ENCODE results near the gene CDK10. TPM values are rescaled to one million over a fixed set of nuclear protein-coding genes. Genes with fewer than 3 reads are reported as not detected.

The CDK10 gene
- polyA plus RNA-seq: 100 to 1,000 TPM; 100 to 239 (median 167) TPM
- long read RNA-seq, donor 1: 0 reads
- long read RNA-seq, donor 2, partial matches to known transcripts: 0 of 1 reads
- long read RNA-seq, donor 2, other reads (novel, unspliced or antisense): 0 of 1 reads
- long read RNA-seq, donor 3, partial matches to known transcripts: 36 of 37 reads
- long read RNA-seq, donor 3, other reads (novel, unspliced or antisense): 0 of 37 reads
- long read RNA-seq, donor 4: 0 reads
- long read RNA-seq, donor 5, partial matches to known transcripts: 55 of 55 reads
- long read RNA-seq, donor 5, other reads (novel, unspliced or antisense): 0 of 55 reads
- long read RNA-seq, donor 6, partial matches to known transcripts: 0 of 6 reads
- long read RNA-seq, donor 6, other reads (novel, unspliced or antisense): 0 of 6 reads
- long read RNA-seq, donor 7, partial matches to known transcripts: 0 of 2 reads
- long read RNA-seq, donor 7, other reads (novel, unspliced or antisense): 0 of 2 reads
- long read RNA-seq, donor 8: 0 reads
- long read RNA-seq, donor 9, partial matches to known transcripts: 0 of 1 reads
- long read RNA-seq, donor 9, other reads (novel, unspliced or antisense): 0 of 1 reads
- long read RNA-seq, donor 10, partial matches to known transcripts: 0 of 2 reads
- long read RNA-seq, donor 10, other reads (novel, unspliced or antisense): 0 of 2 reads

DNA sequence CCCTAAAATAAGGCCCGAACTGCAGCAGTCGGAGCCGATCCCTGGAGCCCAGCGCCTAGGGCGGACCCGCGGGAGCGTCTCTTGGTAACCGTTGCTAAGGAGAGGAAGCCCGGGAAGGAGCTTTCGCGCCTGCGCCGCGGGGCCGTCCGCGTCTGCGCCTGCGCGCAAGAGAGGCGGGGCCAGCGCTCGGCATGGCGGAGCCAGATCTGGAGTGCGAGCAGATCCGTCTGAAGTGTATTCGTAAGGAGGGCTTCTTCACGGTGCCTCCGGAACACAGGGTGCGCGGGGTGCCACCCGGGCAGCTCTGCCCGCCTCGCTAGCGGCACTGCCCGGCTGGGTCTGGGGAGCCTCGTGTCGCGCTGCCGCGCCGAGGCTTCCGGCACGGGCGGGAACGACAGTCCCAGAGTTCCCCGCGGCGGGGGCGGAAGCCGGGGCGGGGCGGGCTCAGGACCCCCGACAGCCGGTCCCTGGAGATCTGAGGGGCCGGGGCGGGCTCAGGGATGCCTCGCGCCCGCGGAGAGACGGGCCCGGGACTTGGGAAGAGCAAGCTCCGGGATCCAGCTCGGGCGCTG is at the start of gene CDK10:
CDK10 (plus strand) TSS at position 170 of the 572 bp plus-strand sequence; CDS start at position 192, 22 bp downstream.
- DNase-seq (peak; percentile 92 to 98), FAIRE-seq (no peak)
- Histone ChIP-seq H3K27ac (ENCODE audit: low read depth in 1 of 3, low read length in 2 of 3) (peak within 1 kb of the TSS; percentile 88 to 93 (median 93)), H3K36me3 (ENCODE audit: control insufficient read depth in 3 of 3, insufficient read depth in 2 of 3, low read depth in 1 of 3, low read length in 3 of 3) (peaks cover 0 to 48% (median 3%) of the 10 kb centered on the region in 3 donors), H3K9me3 (ENCODE audit: control insufficient read depth in 2 of 2, insufficient read depth in 1 of 2, low read depth in 1 of 2, low read length in 1 of 2) (peaks cover 0 to 15% of the 10 kb centered on the region in 2 donors), H3K27me3 (ENCODE audit: control insufficient read depth in 3 of 3, insufficient read depth in 3 of 3, low read length in 3 of 3) (no peaks in the 10 kb centered on the region), H3K4me3 (ENCODE audit: low read depth in 1 of 3, low read length in 3 of 3) (peak within 1 kb of the TSS; percentile 80 to 91 (median 80)), H3K4me1 (ENCODE audit: control insufficient read depth in 3 of 3, insufficient read depth in 2 of 3, low read depth in 1 of 3, low read length in 2 of 3) (peaks cover 5 to 21% (median 5%) of the 10 kb centered on the region in 3 donors)
- 0% methylated on average over 49 to 67 of the region's 67 CpGs for WGBS, 3 donors

DNA sequence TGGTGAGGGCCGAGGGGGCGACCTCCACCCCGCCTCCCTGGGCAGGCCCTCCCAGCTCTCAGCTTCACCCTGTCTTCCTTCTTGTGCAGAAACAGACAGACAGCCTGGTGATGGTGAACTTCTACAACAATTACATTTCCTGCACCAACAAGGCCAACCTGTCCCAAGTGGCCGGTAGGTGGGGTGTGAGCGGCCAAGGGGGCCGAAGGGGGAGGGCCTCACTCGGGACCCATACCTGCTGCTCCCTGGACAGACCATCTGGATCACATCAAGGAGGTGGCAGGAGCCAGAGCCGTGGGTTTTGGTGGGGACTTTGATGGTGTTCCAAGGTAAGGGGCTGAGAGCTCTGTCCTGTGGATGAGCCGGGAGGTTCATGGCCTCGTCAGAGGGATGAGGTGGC is 49.1 kb upstream of the CDK10 start:
- H3K9me3 ChIP-seq (ENCODE audit: control insufficient read depth in 2 of 2, insufficient read depth in 1 of 2, low read depth in 1 of 2, low read length in 1 of 2): no peaks in the 10 kb centered on the region
- no peak for FAIRE-seq
- no peaks in the 10 kb centered on the region for H3K27me3 ChIP-seq (ENCODE audit: control insufficient read depth in 3 of 3, insufficient read depth in 3 of 3, low read length in 3 of 3)
- 74 to 81% (median 76%) methylated on average over 10 of the region's 10 CpGs for WGBS, 3 donors
- no peak for DNase-seq
- H3K27ac ChIP-seq (ENCODE audit: low read depth in 1 of 3, low read length in 2 of 3): no peak overlapping the region
- H3K4me3 ChIP-seq (ENCODE audit: low read depth in 1 of 3, low read length in 3 of 3): no peak overlapping the region
- peaks cover 0 to 17% (median 2%) of the 10 kb centered on the region in 3 donors for H3K4me1 ChIP-seq (ENCODE audit: control insufficient read depth in 3 of 3, insufficient read depth in 2 of 3, low read depth in 1 of 3, low read length in 2 of 3)
- peaks cover 2 to 44% (median 9%) of the 10 kb centered on the region in 3 donors for H3K36me3 ChIP-seq (ENCODE audit: control insufficient read depth in 3 of 3, insufficient read depth in 2 of 3, low read depth in 1 of 3, low read length in 3 of 3)

GRCh38 chr16:89638455-89638854 is 48.0 kb upstream of the CDK10 start:
- 73 to 75% (median 74%) methylated on average over 8 to 10 of the region's 10 CpGs for WGBS, 3 donors
- DNase-seq: no peak
- Histone ChIP-seq H3K27ac (ENCODE audit: low read depth in 1 of 3, low read length in 2 of 3) (no peak overlapping the region), H3K4me3 (ENCODE audit: low read depth in 1 of 3, low read length in 3 of 3) (no peak overlapping the region), H3K36me3 (ENCODE audit: control insufficient read depth in 3 of 3, insufficient read depth in 2 of 3, low read depth in 1 of 3, low read length in 3 of 3) (peaks cover 2 to 43% (median 9%) of the 10 kb centered on the region in 3 donors), H3K9me3 (ENCODE audit: control insufficient read depth in 2 of 2, insufficient read depth in 1 of 2, low read depth in 1 of 2, low read length in 1 of 2) (no peaks in the 10 kb centered on the region), H3K27me3 (ENCODE audit: control insufficient read depth in 3 of 3, insufficient read depth in 3 of 3, low read length in 3 of 3) (no peaks in the 10 kb centered on the region), H3K4me1 (ENCODE audit: control insufficient read depth in 3 of 3, insufficient read depth in 2 of 3, low read depth in 1 of 3, low read length in 2 of 3) (peaks cover 0 to 6% (median 2%) of the 10 kb centered on the region in 3 donors)
- no peak for FAIRE-seq

DNA sequence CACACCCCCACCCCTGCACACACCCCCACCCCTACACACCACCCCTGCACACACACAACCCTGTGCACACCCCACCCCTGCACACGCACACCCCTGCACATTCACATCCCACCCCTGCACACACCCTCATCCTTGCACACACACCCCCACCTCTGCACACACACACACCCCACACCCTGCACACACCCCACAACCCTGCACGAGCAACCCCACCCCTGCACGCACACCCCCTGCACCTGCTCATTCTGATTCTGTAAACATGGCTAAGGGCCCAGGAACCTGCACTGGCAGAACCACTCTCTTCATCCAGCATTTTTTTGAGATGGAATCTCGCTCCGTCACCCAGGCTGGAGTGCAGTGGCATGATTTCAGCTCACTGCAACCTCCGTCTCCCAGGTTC is 47.1 kb upstream of the CDK10 start:
- DNase-seq (no peak), FAIRE-seq (no peak)
- H3K27ac ChIP-seq (ENCODE audit: low read depth in 1 of 3, low read length in 2 of 3): no peak overlapping the region
- peaks cover 2 to 46% (median 9%) of the 10 kb centered on the region in 3 donors for H3K36me3 ChIP-seq (ENCODE audit: control insufficient read depth in 3 of 3, insufficient read depth in 2 of 3, low read depth in 1 of 3, low read length in 3 of 3)
- no peak overlapping the region for H3K4me3 ChIP-seq (ENCODE audit: low read depth in 1 of 3, low read length in 3 of 3)
- H3K9me3 ChIP-seq (ENCODE audit: control insufficient read depth in 2 of 2, insufficient read depth in 1 of 2, low read depth in 1 of 2, low read length in 1 of 2): no peaks in the 10 kb centered on the region
- 40 to 71% (median 55%) methylated on average over 5 to 6 of the region's 6 CpGs for WGBS, 3 donors
- peaks cover 0 to 3% (median 0%) of the 10 kb centered on the region in 3 donors for H3K4me1 ChIP-seq (ENCODE audit: control insufficient read depth in 3 of 3, insufficient read depth in 2 of 3, low read depth in 1 of 3, low read length in 2 of 3)
- H3K27me3 ChIP-seq (ENCODE audit: control insufficient read depth in 3 of 3, insufficient read depth in 3 of 3, low read length in 3 of 3): no peaks in the 10 kb centered on the region

DNA sequence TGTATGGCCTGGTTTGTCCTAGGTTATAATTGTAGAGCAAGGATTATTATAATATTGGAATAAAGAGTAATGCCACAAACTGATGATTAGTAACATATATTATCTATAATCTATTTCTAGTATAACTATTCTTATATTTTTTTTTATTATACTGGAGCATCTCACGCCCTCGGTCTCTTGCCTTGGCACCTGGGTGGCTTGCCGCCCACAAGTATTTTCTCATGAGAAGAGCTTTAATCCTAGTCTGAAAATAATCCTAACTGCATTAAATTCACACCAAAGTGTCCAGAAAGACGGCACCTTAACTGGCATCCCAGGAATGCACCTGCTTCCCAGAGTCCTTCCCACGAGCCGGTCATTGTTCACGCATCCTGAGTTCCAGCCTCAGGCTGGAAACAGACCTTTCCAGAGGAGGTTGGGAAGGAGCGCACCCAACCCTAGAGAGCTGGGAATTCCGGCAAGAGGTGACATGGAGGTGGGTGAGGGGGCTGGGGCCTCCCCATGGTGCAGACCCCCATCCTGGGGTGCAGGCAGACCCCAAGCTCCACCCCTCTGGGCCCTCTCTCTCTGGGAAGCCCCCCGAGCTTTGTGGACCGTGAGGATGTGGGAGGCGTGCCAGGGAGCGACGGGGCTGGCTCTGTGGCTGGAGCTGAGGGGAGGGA is 44.9 kb upstream of the CDK10 start:
- peaks cover 0 to 3% (median 0%) of the 10 kb centered on the region in 3 donors for H3K4me1 ChIP-seq (ENCODE audit: control insufficient read depth in 3 of 3, insufficient read depth in 2 of 3, low read depth in 1 of 3, low read length in 2 of 3)
- WGBS, 3 donors: 34 to 80% (median 44%) methylated on average over 14 of the region's 14 CpGs
- peaks cover 14 to 57% (median 18%) of the 10 kb centered on the region in 3 donors for H3K36me3 ChIP-seq (ENCODE audit: control insufficient read depth in 3 of 3, insufficient read depth in 2 of 3, low read depth in 1 of 3, low read length in 3 of 3)
- H3K27me3 ChIP-seq (ENCODE audit: control insufficient read depth in 3 of 3, insufficient read depth in 3 of 3, low read length in 3 of 3): no peaks in the 10 kb centered on the region
- H3K27ac ChIP-seq (ENCODE audit: low read depth in 1 of 3, low read length in 2 of 3): no peak overlapping the region
- no peaks in the 10 kb centered on the region for H3K9me3 ChIP-seq (ENCODE audit: control insufficient read depth in 2 of 2, insufficient read depth in 1 of 2, low read depth in 1 of 2, low read length in 1 of 2)
- FAIRE-seq (no peak), DNase-seq (no peak)
- H3K4me3 ChIP-seq (ENCODE audit: low read depth in 1 of 3, low read length in 3 of 3): no peak overlapping the region

- DNase-seq: no peak
- FAIRE-seq: no peak
- Histone ChIP-seq H3K27ac (ENCODE audit: low read depth in 1 of 3, low read length in 2 of 3) (no peak overlapping the region), H3K9me3 (ENCODE audit: control insufficient read depth in 2 of 2, insufficient read depth in 1 of 2, low read depth in 1 of 2, low read length in 1 of 2) (no peaks in the 10 kb centered on the region), H3K36me3 (ENCODE audit: control insufficient read depth in 3 of 3, insufficient read depth in 2 of 3, low read depth in 1 of 3, low read length in 3 of 3) (peaks cover 18 to 56% (median 20%) of the 10 kb centered on the region in 3 donors), H3K4me3 (ENCODE audit: low read depth in 1 of 3, low read length in 3 of 3) (no peak overlapping the region), H3K4me1 (ENCODE audit: control insufficient read depth in 3 of 3, insufficient read depth in 2 of 3, low read depth in 1 of 3, low read length in 2 of 3) (peaks cover 0 to 3% (median 0%) of the 10 kb centered on the region in 3 donors), H3K27me3 (ENCODE audit: control insufficient read depth in 3 of 3, insufficient read depth in 3 of 3, low read length in 3 of 3) (no peaks in the 10 kb centered on the region)
- WGBS, 3 donors: 65 to 82% (median 81%) methylated on average over 13 of the region's 13 CpGs
Measured at GRCh38 chr16:89642574-89642973, 43.9 kb upstream of the CDK10 start.

GRCh38 chr16:89643769-89644300 is 42.7 kb upstream of the CDK10 start:
- peaks cover 17 to 57% (median 20%) of the 10 kb centered on the region in 3 donors for H3K36me3 ChIP-seq (ENCODE audit: control insufficient read depth in 3 of 3, insufficient read depth in 2 of 3, low read depth in 1 of 3, low read length in 3 of 3)
- 69 to 76% (median 69%) methylated on average over 14 of the region's 14 CpGs for WGBS, 3 donors

More at GRCh38 chr16:89643769-89644300, 42.7 kb upstream of the CDK10 start:
- Histone ChIP-seq H3K9me3 (ENCODE audit: control insufficient read depth in 2 of 2, insufficient read depth in 1 of 2, low read depth in 1 of 2, low read length in 1 of 2) (no peaks in the 10 kb centered on the region), H3K4me3 (ENCODE audit: low read depth in 1 of 3, low read length in 3 of 3) (no peak overlapping the region), H3K27me3 (ENCODE audit: control insufficient read depth in 3 of 3, insufficient read depth in 3 of 3, low read length in 3 of 3) (no peaks in the 10 kb centered on the region), H3K27ac (ENCODE audit: low read depth in 1 of 3, low read length in 2 of 3) (no peak overlapping the region), H3K4me1 (ENCODE audit: control insufficient read depth in 3 of 3, insufficient read depth in 2 of 3, low read depth in 1 of 3, low read length in 2 of 3) (peaks cover 0 to 3% (median 0%) of the 10 kb centered on the region in 3 donors)
- no peak for DNase-seq
- FAIRE-seq: no peak

All from small intestine (tissue), 16 donors.